Neural cell (in vitro differentiated cells): ENCODE measurements around the gene ATXN10.

Experiments
- CTCF ChIP-seq: fragments of 450-650 bp; IDR thresholded peaks from 2 replicates; pipeline ENCODE4 v1.5.1; 2014; ENCODE audit warnings: antibody characterized with exemption, mild to moderate bottlenecking, moderate library complexity; ENCODE audit not compliant: poor library complexity, severe bottlenecking
- EP300 ChIP-seq: fragments of 450-650 bp; conservative IDR thresholded peaks from 2 replicates; pipeline ENCODE4 v1.6.1; 2014; ENCODE audit warnings: antibody characterized with exemption, mild to moderate bottlenecking, moderate library complexity; ENCODE audit not compliant: poor library complexity, severe bottlenecking
- POLR2AphosphoS5 ChIP-seq: IDR thresholded peaks from 2 replicates; pipeline ENCODE4 v1.6.1; 2012

- TF ChIP-seq CTCF (no peak), EP300 (no peak), POLR2AphosphoS5 (no peak)
Observed at GRCh38 chr22:45640291-45640940, 31.2 kb upstream of the ATXN10 start.
